ENCODE measurements around the gene HS3ST4.
"Not testable (repeated sequence)": the region's sequence is repeated elsewhere in the genome, so short reads cannot be mapped to it uniquely, and the experiment has no call there.

Gene HS3ST4

GRCh38 chr16:25988084-25988483 lies 296.3 kb downstream of the HS3ST4 start:
- H3K9ac ChIP-seq (ENCODE audit: low read length), result no peak overlapping the region

GRCh38 chr16:25988882-25989281 lies 297.1 kb downstream of the HS3ST4 start:
- Histone ChIP-seq H3K27ac (ENCODE audit: low read depth, low read length) (no peak overlapping the region), H3K4me1 (ENCODE audit: control insufficient read depth, insufficient read depth, low read length) (peaks cover 10% of the 10 kb centered on the region), H3K4me3 (ENCODE audit: low read depth, low read length) (no peak overlapping the region), H3K36me3 (ENCODE audit: control insufficient read depth, insufficient read depth, low read length) (no peaks in the 10 kb centered on the region), H3K9ac (ENCODE audit: low read length) (no peak overlapping the region), H3K27me3 (ENCODE audit: control insufficient read depth, insufficient read depth, low read length) (no peaks in the 10 kb centered on the region), H3K9me3 (ENCODE audit: control insufficient read depth, insufficient read depth, low read depth, low read length) (peaks cover 9% of the 10 kb centered on the region)

More at GRCh38 chr16:25988084-25988483, 296.3 kb downstream of the HS3ST4 start:
- H3K4me1 ChIP-seq (ENCODE audit: control insufficient read depth, insufficient read depth, low read length), result peaks cover 10% of the 10 kb centered on the region
- no peak overlapping the region for H3K4me3 ChIP-seq (ENCODE audit: low read depth, low read length)
- H3K27ac ChIP-seq (ENCODE audit: low read depth, low read length), result no peak overlapping the region
- peaks cover 9% of the 10 kb centered on the region for H3K9me3 ChIP-seq (ENCODE audit: control insufficient read depth, insufficient read depth, low read depth, low read length)
- no peaks in the 10 kb centered on the region for H3K36me3 ChIP-seq (ENCODE audit: control insufficient read depth, insufficient read depth, low read length)
- no peaks in the 10 kb centered on the region for H3K27me3 ChIP-seq (ENCODE audit: control insufficient read depth, insufficient read depth, low read length)

GRCh38 chr16:25996052-25996451 lies 304.3 kb downstream of the HS3ST4 start:
- Histone ChIP-seq H3K27me3 (ENCODE audit: control insufficient read depth, insufficient read depth, low read length) (no peaks in the 10 kb centered on the region), H3K9me3 (ENCODE audit: control insufficient read depth, insufficient read depth, low read depth, low read length) (no peaks in the 10 kb centered on the region; the same call in 1 of the 2 replicates), H3K36me3 (ENCODE audit: control insufficient read depth, insufficient read depth, low read length) (no peaks in the 10 kb centered on the region), H3K4me3 (ENCODE audit: low read depth, low read length) (no peak overlapping the region), H3K9ac (ENCODE audit: low read length) (no peak overlapping the region), H3K27ac (ENCODE audit: low read depth, low read length) (no peak overlapping the region), H3K4me1 (ENCODE audit: control insufficient read depth, insufficient read depth, low read length) (no peaks in the 10 kb centered on the region)

- Histone ChIP-seq H3K4me3 (ENCODE audit: low read depth, low read length) (no peak overlapping the region), H3K4me1 (ENCODE audit: control insufficient read depth, insufficient read depth, low read length) (no peaks in the 10 kb centered on the region), H3K9me3 (ENCODE audit: control insufficient read depth, insufficient read depth, low read depth, low read length) (peaks cover 18% of the 10 kb centered on the region; the same call in 1 of the 2 replicates), H3K9ac (ENCODE audit: low read length) (no peak overlapping the region), H3K27ac (ENCODE audit: low read depth, low read length) (no peak overlapping the region), H3K27me3 (ENCODE audit: control insufficient read depth, insufficient read depth, low read length) (no peaks in the 10 kb centered on the region), H3K36me3 (ENCODE audit: control insufficient read depth, insufficient read depth, low read length) (no peaks in the 10 kb centered on the region)
Measured at GRCh38 chr16:26005336-26005735, 313.6 kb downstream of the HS3ST4 start.

- Histone ChIP-seq H3K9ac (ENCODE audit: low read length) (no peak overlapping the region), H3K4me3 (ENCODE audit: low read depth, low read length) (no peak overlapping the region), H3K27ac (ENCODE audit: low read depth, low read length) (no peak overlapping the region), H3K4me1 (ENCODE audit: control insufficient read depth, insufficient read depth, low read length) (no peaks in the 10 kb centered on the region), H3K9me3 (ENCODE audit: control insufficient read depth, insufficient read depth, low read depth, low read length) (peaks cover 20% of the 10 kb centered on the region), H3K27me3 (ENCODE audit: control insufficient read depth, insufficient read depth, low read length) (no peaks in the 10 kb centered on the region), H3K36me3 (ENCODE audit: control insufficient read depth, insufficient read depth, low read length) (no peaks in the 10 kb centered on the region)
Measured at GRCh38 chr16:26012376-26012775, 320.6 kb downstream of the HS3ST4 start.

- H3K4me3 ChIP-seq (ENCODE audit: low read depth, low read length), result no peak overlapping the region
- H3K9me3 ChIP-seq (ENCODE audit: control insufficient read depth, insufficient read depth, low read depth, low read length), result peaks cover 23% of the 10 kb centered on the region
- H3K27ac ChIP-seq (ENCODE audit: low read depth, low read length), result no peak overlapping the region
- H3K4me1 ChIP-seq (ENCODE audit: control insufficient read depth, insufficient read depth, low read length), result peaks cover 6% of the 10 kb centered on the region
- no peak overlapping the region for H3K9ac ChIP-seq (ENCODE audit: low read length)
- H3K27me3 ChIP-seq (ENCODE audit: control insufficient read depth, insufficient read depth, low read length), result no peaks in the 10 kb centered on the region
- no peaks in the 10 kb centered on the region for H3K36me3 ChIP-seq (ENCODE audit: control insufficient read depth, insufficient read depth, low read length)
Measured at GRCh38 chr16:26015776-26016175, 324.0 kb downstream of the HS3ST4 start.

GRCh38 chr16:26016989-26017388 lies 325.2 kb downstream of the HS3ST4 start:
- Histone ChIP-seq H3K36me3 (ENCODE audit: control insufficient read depth, insufficient read depth, low read length) (no peaks in the 10 kb centered on the region), H3K27me3 (ENCODE audit: control insufficient read depth, insufficient read depth, low read length) (no peaks in the 10 kb centered on the region), H3K27ac (ENCODE audit: low read depth, low read length) (no peak overlapping the region), H3K9ac (ENCODE audit: low read length) (no peak overlapping the region), H3K9me3 (ENCODE audit: control insufficient read depth, insufficient read depth, low read depth, low read length) (peaks cover 23% of the 10 kb centered on the region), H3K4me1 (ENCODE audit: control insufficient read depth, insufficient read depth, low read length) (peaks cover 6% of the 10 kb centered on the region), H3K4me3 (ENCODE audit: low read depth, low read length) (no peak overlapping the region)

- Histone ChIP-seq H3K27me3 (ENCODE audit: control insufficient read depth, insufficient read depth, low read length) (no peaks in the 10 kb centered on the region), H3K27ac (ENCODE audit: low read depth, low read length) (no peak overlapping the region), H3K9ac (ENCODE audit: low read length) (no peak overlapping the region), H3K36me3 (ENCODE audit: control insufficient read depth, insufficient read depth, low read length) (no peaks in the 10 kb centered on the region), H3K9me3 (ENCODE audit: control insufficient read depth, insufficient read depth, low read depth, low read length) (peaks cover 19% of the 10 kb centered on the region), H3K4me3 (ENCODE audit: low read depth, low read length) (no peak overlapping the region), H3K4me1 (ENCODE audit: control insufficient read depth, insufficient read depth, low read length) (peaks cover 6% of the 10 kb centered on the region)
Measured at GRCh38 chr16:26019381-26020242, 327.9 kb downstream of the HS3ST4 start.

- H3K36me3 ChIP-seq (ENCODE audit: control insufficient read depth, insufficient read depth, low read length), result no peaks in the 10 kb centered on the region
- no peak overlapping the region for H3K27ac ChIP-seq (ENCODE audit: low read depth, low read length)
- H3K9me3 ChIP-seq (ENCODE audit: control insufficient read depth, insufficient read depth, low read depth, low read length), result no peaks in the 10 kb centered on the region
- H3K4me1 ChIP-seq (ENCODE audit: control insufficient read depth, insufficient read depth, low read length), result peaks cover 5% of the 10 kb centered on the region; the same call in 1 of the 2 replicates
- no peak overlapping the region for H3K9ac ChIP-seq (ENCODE audit: low read length)
- no peak overlapping the region for H3K4me3 ChIP-seq (ENCODE audit: low read depth, low read length)
- no peaks in the 10 kb centered on the region for H3K27me3 ChIP-seq (ENCODE audit: control insufficient read depth, insufficient read depth, low read length)
Measured at GRCh38 chr16:26026709-26027450, 335.1 kb downstream of the HS3ST4 start.

GRCh38 chr16:26031286-26031685 lies 339.5 kb downstream of the HS3ST4 start:
- H3K27me3 ChIP-seq (ENCODE audit: control insufficient read depth, insufficient read depth, low read length), result no peaks in the 10 kb centered on the region
- H3K9me3 ChIP-seq (ENCODE audit: control insufficient read depth, insufficient read depth, low read depth, low read length), result no peaks in the 10 kb centered on the region
- H3K9ac ChIP-seq (ENCODE audit: low read length), result no peak overlapping the region
- H3K4me1 ChIP-seq (ENCODE audit: control insufficient read depth, insufficient read depth, low read length), result peaks cover 5% of the 10 kb centered on the region; the same call in 1 of the 2 replicates
- H3K36me3 ChIP-seq (ENCODE audit: control insufficient read depth, insufficient read depth, low read length), result no peaks in the 10 kb centered on the region
- H3K4me3 ChIP-seq (ENCODE audit: low read depth, low read length), result no peak overlapping the region
- H3K27ac ChIP-seq (ENCODE audit: low read depth, low read length), result no peak overlapping the region

- not testable (repeated sequence) for H3K36me3 ChIP-seq (ENCODE audit: control insufficient read depth, insufficient read depth, low read length); H3K27me3 ChIP-seq (ENCODE audit: control insufficient read depth, insufficient read depth, low read length); H3K9ac ChIP-seq (ENCODE audit: low read length); H3K4me1 ChIP-seq (ENCODE audit: control insufficient read depth, insufficient read depth, low read length); H3K9me3 ChIP-seq (ENCODE audit: control insufficient read depth, insufficient read depth, low read depth, low read length); H3K27ac ChIP-seq (ENCODE audit: low read depth, low read length); H3K4me3 ChIP-seq (ENCODE audit: low read depth, low read length)
Measured at GRCh38 chr16:26032661-26033060, 340.9 kb downstream of the HS3ST4 start.

Data from HUES6 (cell line).